ENCODE results near the gene MBD3L2B.
"Not testable (repeated sequence)": the region's sequence is repeated elsewhere in the genome, so short reads cannot be mapped to it uniquely, and the experiment has no call there.

GRCh38 chr19:7055679-7056078 is 34.4 kb upstream of the MBD3L2B start:
- TF ChIP-seq CTCF (conservative IDR thresholded peaks at IDR 0.05); EZH2 (IDR thresholded peaks at IDR 0.05; ENCODE audit: low read depth): not testable (repeated sequence)

Measured in PC-9 (cell line).